Panc1 (cell line): ENCODE results near the gene TMEM131.

Experiments used
- CTCF ChIP-seq: fragments of 450-650 bp; IDR thresholded peaks from 2 replicates; pipeline ENCODE4 v1.5.1; 2017; ENCODE audit warnings: mild to moderate bottlenecking
- POLR2AphosphoS5 ChIP-seq: IDR thresholded peaks from 2 replicates; pipeline ENCODE4 v1.6.1; 2012; ENCODE audit warnings: mild to moderate bottlenecking, low read depth, low read length, moderate library complexity
- REST ChIP-seq, 2 experiments: IDR thresholded peaks; 2 replicates each; pipeline ENCODE4 v1.6.1; 2011 to 2012; ENCODE audit warnings: low read depth in 2 of 2, control low read depth in 1 of 2, low read length in 1 of 2, mild to moderate bottlenecking in 1 of 2, moderate library complexity in 1 of 2; ENCODE audit not compliant: insufficient read depth in 1 of 2
- SIN3A ChIP-seq: IDR thresholded peaks from 2 replicates; pipeline ENCODE4 v1.6.1; 2012; ENCODE audit warnings: low read depth, mild to moderate bottlenecking, low read length, moderate library complexity, borderline replicate concordance; ENCODE audit not compliant: insufficient read depth
- TCF7L2 ChIP-seq: IDR thresholded peaks from 2 replicates; pipeline ENCODE4 v1.6.1; 2011; ENCODE audit warnings: mild to moderate bottlenecking, low read depth, low read length, inconsistent platforms

- TF ChIP-seq CTCF (no peak), TCF7L2 (no peak), POLR2AphosphoS5 (no peak), REST (IDR thresholded peaks at IDR 0.05; ENCODE audit: insufficient read depth in 1 of 2, low read depth in 2 of 2, low read length in 1 of 2) (no peak), SIN3A (no peak)
Measured at GRCh38 chr2:97918818-97919217, 76.9 kb downstream of the TMEM131 start.
